GM12891 (cell line): ENCODE results near the gene ARHGEF1.
A peak's percentile ranks its signal among the peaks of the same experiment; 100 is the strongest.

Experiments
- DNase-seq: peaks from one replicate; pipeline ENCODE4 v3.0.0; 2011; ENCODE audit warnings: low spot score; ENCODE audit not compliant: insufficient read length
- FAIRE-seq: peaks from 2 replicates; lab custom pipeline; 2011; peaks lifted over from hg19 to GRCh38; lab: Jason Lieb, UNC
- PAX5 ChIP-seq: IDR thresholded peaks from 2 replicates; pipeline ENCODE4 v1.6.1; 2011; ENCODE audit warnings: low read length, moderate library complexity, mild to moderate bottlenecking; ENCODE audit not compliant: insufficient read depth, severe bottlenecking
- POLR2A ChIP-seq: IDR thresholded peaks from 2 replicates; pipeline ENCODE4 v1.6.1; 2011; ENCODE audit warnings: low read depth, low read length, control low read depth
- POLR2AphosphoS5 ChIP-seq: IDR thresholded peaks from 2 replicates; pipeline ENCODE4 v1.6.1; 2011; ENCODE audit warnings: low read depth, low read length, control low read depth
- POU2F2 ChIP-seq: IDR thresholded peaks from 2 replicates; pipeline ENCODE4 v1.6.1; 2011; ENCODE audit warnings: low read depth, mild to moderate bottlenecking, control low read depth, low read length, moderate library complexity
- SPI1 ChIP-seq: IDR thresholded peaks from 2 replicates; pipeline ENCODE4 v1.6.1; 2011; ENCODE audit warnings: low read depth, low read length, control low read depth
- TAF1 ChIP-seq: IDR thresholded peaks from 2 replicates; pipeline ENCODE4 v1.6.1; 2011; ENCODE audit warnings: low read depth, low read length, control low read depth

Gene ARHGEF1

GRCh38 chr19:41923045-41923788 lies 40.2 kb downstream of the ARHGEF1 start:
- DNase-seq (no peak), FAIRE-seq (no peak)
- TF ChIP-seq POLR2A (no peak), SPI1 (peak; percentile 63; the same call in 1 of the 2 replicates)

- no peak for FAIRE-seq
- TF ChIP-seq TAF1 (no peak), POU2F2 (no peak), POLR2AphosphoS5 (no peak), SPI1 (no peak), POLR2A (no peak)
- no peak for DNase-seq
Measured at GRCh38 chr19:41924151-41925145, 41.5 kb downstream of the ARHGEF1 start.

DNA sequence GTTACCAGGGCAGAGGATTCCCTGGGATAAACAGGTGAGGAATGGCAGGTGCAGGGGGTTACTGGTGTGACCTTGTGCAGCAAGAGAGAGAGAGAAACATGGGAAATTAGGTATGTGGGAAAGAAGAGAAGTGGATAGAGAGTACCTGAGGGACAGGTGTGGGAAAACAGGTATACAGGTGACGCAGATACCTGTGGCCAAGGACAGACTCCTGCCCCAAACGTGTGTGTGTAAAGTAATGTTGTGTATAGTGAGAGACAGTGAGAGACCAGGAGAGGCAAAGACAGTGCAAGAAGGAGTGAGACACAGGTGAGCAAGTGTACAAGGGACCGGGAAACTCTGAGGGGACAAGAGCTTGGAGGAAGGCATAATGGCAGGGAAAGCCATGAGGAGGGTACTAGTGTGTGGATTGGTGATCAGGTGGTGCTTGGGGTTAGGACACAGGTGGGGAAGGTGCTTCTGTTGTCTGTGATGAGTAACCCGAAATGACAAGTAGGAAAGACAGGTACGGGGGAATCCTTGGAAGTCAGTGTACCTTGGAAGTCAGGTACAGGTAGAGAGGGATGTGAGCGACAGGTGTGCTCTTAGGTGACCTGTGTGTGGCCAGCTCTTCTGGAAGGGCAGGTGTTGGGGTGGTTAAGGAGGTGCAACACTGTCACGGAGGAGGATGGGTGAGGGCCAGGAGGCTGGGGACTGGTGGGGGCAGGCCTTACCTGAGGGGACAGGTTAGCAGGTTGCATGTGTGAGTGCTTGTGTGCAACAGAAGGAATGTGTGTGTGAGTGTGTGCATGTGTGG lies 42.4 kb downstream of the ARHGEF1 start:
- no peak for FAIRE-seq
- DNase-seq: no peak
- TF ChIP-seq TAF1: no peak
- TF ChIP-seq PAX5: no peak
- TF ChIP-seq SPI1: no peak
- no peak for TF ChIP-seq POLR2AphosphoS5
- TF ChIP-seq POU2F2: no peak
- no peak for TF ChIP-seq POLR2A

DNA sequence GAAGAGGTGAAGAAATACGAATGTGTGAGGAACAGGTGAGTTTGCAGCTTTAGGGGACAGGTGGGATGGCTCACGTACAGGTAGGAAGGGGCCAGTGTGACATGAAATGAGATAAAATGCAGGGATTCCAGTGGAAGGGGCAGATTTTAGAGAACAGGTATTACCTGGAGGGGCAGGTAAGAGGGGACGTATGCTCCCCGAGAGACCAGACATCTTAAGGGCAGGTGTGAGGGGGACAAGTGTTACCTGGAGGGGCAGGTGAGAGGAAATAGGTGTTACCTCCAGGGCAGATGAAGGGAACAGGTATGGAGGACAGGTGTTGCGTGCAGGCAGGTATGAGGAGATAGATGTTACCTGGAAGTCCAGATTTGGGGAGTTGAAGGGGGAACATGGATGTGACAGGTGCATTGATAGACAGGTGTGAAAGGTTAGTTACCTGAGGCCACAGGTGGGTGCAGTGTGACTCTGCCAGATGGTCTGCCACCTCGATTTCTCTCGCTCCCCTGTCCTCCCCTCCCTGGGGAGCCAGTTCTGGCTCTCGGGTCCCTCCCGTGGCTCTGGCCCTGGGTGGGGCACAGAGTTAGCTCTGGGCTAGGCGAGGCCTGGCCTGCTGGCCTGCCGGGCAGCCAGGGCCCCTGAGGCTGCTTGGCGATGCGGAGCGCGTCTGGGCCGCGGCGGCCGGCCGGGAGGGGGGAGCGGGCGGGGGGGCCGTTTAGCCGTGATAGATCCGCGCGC lies 43.2 kb downstream of the ARHGEF1 start:
- no peak for DNase-seq
- FAIRE-seq: no peak
- TF ChIP-seq POU2F2: no peak
- no peak for TF ChIP-seq POLR2AphosphoS5
- TF ChIP-seq POLR2A: no peak
- no peak for TF ChIP-seq TAF1

- DNase-seq (no peak), FAIRE-seq (no peak)
- TF ChIP-seq POLR2A (no peak), TAF1 (no peak), POLR2AphosphoS5 (no peak), SPI1 (no peak), PAX5 (no peak), POU2F2 (no peak)
Measured at GRCh38 chr19:41926763-41927496, 43.9 kb downstream of the ARHGEF1 start.

DNA sequence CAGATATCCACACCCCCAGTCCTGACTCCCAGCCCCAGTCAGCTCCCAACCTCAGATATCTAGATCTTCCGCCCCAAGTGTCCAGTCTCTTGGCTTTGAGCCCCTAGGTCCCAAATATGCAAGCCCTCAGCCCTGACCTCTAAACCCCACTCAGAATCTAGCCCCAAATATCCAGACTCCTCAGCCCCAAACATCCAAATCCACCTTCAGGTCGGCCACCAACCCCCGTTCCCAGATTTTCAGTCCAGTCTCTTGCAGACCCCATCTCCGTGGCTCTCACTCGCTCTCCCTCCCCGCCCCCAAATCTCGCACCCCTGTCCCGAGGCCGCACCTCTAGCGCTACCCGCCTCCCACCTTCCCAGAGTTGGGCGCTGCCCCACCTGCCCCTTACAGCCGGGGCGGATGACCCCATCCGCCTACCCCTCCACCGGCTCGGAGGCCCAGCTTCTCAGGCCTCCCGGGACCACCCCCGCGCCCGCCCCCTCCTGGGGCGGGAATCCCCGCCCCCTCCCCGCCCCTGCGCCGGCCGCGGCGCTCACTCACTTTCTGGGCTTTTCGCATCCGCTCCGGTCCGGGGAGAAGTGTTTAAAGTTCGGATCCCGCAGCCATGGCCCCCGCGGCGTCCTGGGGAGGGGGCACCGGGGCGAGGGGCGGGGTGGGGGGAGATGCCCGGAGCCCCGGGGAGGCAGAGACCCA lies 44.7 kb downstream of the ARHGEF1 start:
- DNase-seq (no peak), FAIRE-seq (no peak)
- TF ChIP-seq POLR2A (no peak), SPI1 (no peak), POLR2AphosphoS5 (no peak), POU2F2 (no peak), TAF1 (no peak), PAX5 (no peak)

DNA sequence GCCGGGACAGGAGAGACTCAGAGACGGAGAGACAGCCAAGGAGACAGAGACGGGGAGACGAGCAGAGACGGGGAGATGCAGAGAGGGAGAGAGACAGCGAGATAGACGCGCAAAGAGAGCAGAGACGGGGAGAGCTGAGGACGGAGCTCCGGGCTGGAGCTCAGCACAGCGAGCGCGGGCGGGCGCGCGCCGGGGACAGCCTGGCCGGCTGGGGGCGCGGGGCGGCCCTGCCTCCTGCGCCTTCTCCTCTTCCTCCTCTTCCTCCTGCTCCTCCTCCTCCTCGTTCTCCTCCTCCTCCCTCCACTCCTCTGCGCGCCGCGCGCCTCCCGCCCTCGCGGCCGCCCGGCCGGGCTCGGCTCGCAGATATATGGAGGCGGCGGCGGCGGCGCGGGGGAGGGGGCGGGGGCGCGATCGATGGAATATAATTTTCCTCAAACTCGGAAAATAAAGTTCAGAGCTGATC lies 45.3 kb downstream of the ARHGEF1 start, which contains the start of gene ERFL:
ERFL (minus strand) TSS at position 229 of the 463 bp plus-strand sequence. CDS start 15,530 bp downstream, outside the sequence.
- TF ChIP-seq POLR2AphosphoS5: no peak
- TF ChIP-seq POLR2A: no peak
- no peak for TF ChIP-seq SPI1
- TF ChIP-seq TAF1: no peak
- no peak for TF ChIP-seq POU2F2
- no peak for TF ChIP-seq PAX5
- FAIRE-seq (peak; percentile 71), DNase-seq (no peak)
